SK-N-SH (cell line): ENCODE data around the gene POLL. TPM values are rescaled to one million over a fixed set of nuclear protein-coding genes. Genes with fewer than 3 reads are reported as not detected.

ENCODE experiments used
- CTCF ChIA-PET: fragments of 300-600, 350-600 bp; formaldehyde crosslinking; extraction: SDS; loops from one replicate; lab custom pipeline; 2021; lab: Yijun Ruan, JAX
- POLR2A ChIA-PET: fragments of 350-600 bp; sonication (Branson Sonifier 250); formaldehyde crosslinking; extraction: SDS; loops from one replicate; lab custom pipeline; 2020; ENCODE audit warnings: antibody characterized with exemption, inconsistent platforms; lab: Yijun Ruan, JAX
- DNase-seq: peaks from one replicate; pipeline ENCODE4 v3.0.0; 2012
- H2AFZ ChIP-seq: fragments of 200-600 bp; sonication (generic); 2 replicates; pipeline ENCODE4 v1.8.1; 2016; ENCODE audit warnings: antibody characterized with exemption, mild to moderate bottlenecking, low read depth
- H3F3A ChIP-seq: fragments of 200-600 bp; sonication (generic); replicated peaks from 2 replicates; pipeline ENCODE3; 2016; ENCODE audit warnings: antibody characterized with exemption, mild to moderate bottlenecking; ENCODE audit not compliant: insufficient read depth
- H3K27ac ChIP-seq, 2 experiments: fragments of 200-500 bp in 1 of 2; fragments of 200-600 bp in 1 of 2; sonication (Bioruptor generic) in 1 of 2; sonication (generic), shearing (Covaris generic) in 1 of 2; 2 replicates each; pipeline versions ENCODE4 v1.5.1 to v1.6.1; 2014 to 2016; ENCODE audit warnings: low read depth in 2 of 2, inconsistent platforms in 1 of 2, low read length in 1 of 2, mild to moderate bottlenecking in 1 of 2, mixed read lengths in 1 of 2
- H3K27me3 ChIP-seq: fragments of 200-600 bp; sonication (generic), shearing (Covaris generic); 2 replicates; pipeline ENCODE4 v1.6.1; 2016; ENCODE audit warnings: mixed run types; ENCODE audit not compliant: insufficient read depth
- H3K36me3 ChIP-seq, 2 experiments: fragments of 200-500 bp in 1 of 2; fragments of 200-600 bp in 1 of 2; sonication (Bioruptor generic) in 1 of 2; sonication (generic) in 1 of 2; replicated peaks in 1 of 2; 2 replicates each; pipeline versions ENCODE3 to v1.5.1; 2014 to 2016; ENCODE audit warnings: low read length in 1 of 2, mild to moderate bottlenecking in 1 of 2; ENCODE audit not compliant: insufficient read depth in 2 of 2, control insufficient read depth in 1 of 2
- H3K4me1 ChIP-seq, 2 experiments: fragments of 200-500 bp in 1 of 2; fragments of 200-600 bp in 1 of 2; sonication (Bioruptor generic) in 1 of 2; sonication (generic), shearing (Covaris generic) in 1 of 2; 2 replicates each; pipeline versions ENCODE4 v1.5.1 to v1.6.1; 2014 to 2016; ENCODE audit warnings: low read depth in 1 of 2, low read length in 1 of 2, mixed run types in 1 of 2; ENCODE audit not compliant: insufficient read depth in 2 of 2, control insufficient read depth in 1 of 2
- H3K4me2 ChIP-seq: fragments of 200-600 bp; sonication (generic), shearing (Covaris generic); 2 replicates; pipeline ENCODE4 v1.6.1; 2017; ENCODE audit warnings: mixed run types
- H3K4me3 ChIP-seq, 2 experiments: fragments of 200-500 bp in 1 of 2; fragments of 200-600 bp in 1 of 2; sonication (Bioruptor generic) in 1 of 2; sonication (generic), shearing (Covaris generic) in 1 of 2; 2 replicates each; pipeline versions ENCODE4 v1.5.1 to v1.8.1; 2014 to 2016; ENCODE audit warnings: low read depth in 2 of 2, inconsistent platforms in 1 of 2, low read length in 1 of 2, mild to moderate bottlenecking in 1 of 2, mixed read lengths in 1 of 2, moderate library complexity in 1 of 2
- H3K79me2 ChIP-seq: fragments of 200-600 bp; sonication (generic); 2 replicates; pipeline ENCODE4 v1.8.1; 2017; ENCODE audit warnings: mild to moderate bottlenecking; ENCODE audit not compliant: insufficient read depth
- H3K9ac ChIP-seq: fragments of 200-600 bp; sonication (generic); 2 replicates; pipeline ENCODE4 v1.6.1; 2017; ENCODE audit warnings: mixed run types
- H3K9me2 ChIP-seq: fragments of 200-600 bp; sonication (generic); 2 replicates; pipeline ENCODE4 v1.6.1; 2017; ENCODE audit warnings: mixed run types
- H3K9me3 ChIP-seq: fragments of 200-600 bp; sonication (generic); 2 replicates; pipeline ENCODE4 v1.6.1; 2017; ENCODE audit warnings: mixed run types, mild to moderate bottlenecking, moderate library complexity
- H4K20me1 ChIP-seq: fragments of 200-600 bp; sonication (generic); 2 replicates; pipeline ENCODE4 v1.6.1; 2017; ENCODE audit warnings: mild to moderate bottlenecking, mixed run types; ENCODE audit not compliant: insufficient read depth
- EZH2phosphoT487 ChIP-seq: fragments of 200-600 bp; sonication (generic); IDR thresholded peaks from 2 replicates; pipeline ENCODE4 v1.6.1; 2017; ENCODE audit warnings: low read depth, mixed run types, mild to moderate bottlenecking, antibody characterized with exemption, moderate library complexity, borderline replicate concordance
- FOXJ3 ChIP-seq: sonication (generic); formaldehyde crosslinking; IDR thresholded peaks from 2 replicates; pipeline ENCODE4 v1.5.1; 2020; ENCODE audit warnings: mild to moderate bottlenecking, missing genetic modification reagents
- GABPA ChIP-seq: IDR thresholded peaks from 2 replicates; pipeline ENCODE4 v1.4.0; 2012; ENCODE audit warnings: low read depth, mild to moderate bottlenecking
- JUND ChIP-seq: IDR thresholded peaks from 2 replicates; pipeline ENCODE4 v1.4.0; 2012
- MAX ChIP-seq: IDR thresholded peaks from 2 replicates; pipeline ENCODE4 v1.4.0; 2012; ENCODE audit warnings: low read depth
- MEF2A ChIP-seq: IDR thresholded peaks from 2 replicates; pipeline ENCODE4 v1.4.0; 2012; ENCODE audit warnings: low read depth, borderline replicate concordance
- MXI1 ChIP-seq: IDR thresholded peaks from 2 replicates; pipeline ENCODE4 v1.6.1; 2012; ENCODE audit warnings: mild to moderate bottlenecking, low read depth, low read length, improper control_type of control experiment
- NFIC ChIP-seq: IDR thresholded peaks from 2 replicates; pipeline ENCODE4 v1.4.0; 2012; ENCODE audit warnings: borderline replicate concordance
- NRF1 ChIP-seq: IDR thresholded peaks from 2 replicates; pipeline ENCODE4 v1.6.1; 2012; ENCODE audit warnings: low read depth, mild to moderate bottlenecking, low read length
- REST ChIP-seq: IDR thresholded peaks from 2 replicates; pipeline ENCODE4 v1.6.1; 2012; ENCODE audit warnings: mild to moderate bottlenecking, low read depth, low read length, moderate library complexity
- TCF12 ChIP-seq: IDR thresholded peaks from 2 replicates; pipeline ENCODE4 v1.4.0; 2012
- TEAD4 ChIP-seq: IDR thresholded peaks from 2 replicates; pipeline ENCODE4 v1.4.0; 2012; ENCODE audit warnings: mild to moderate bottlenecking, borderline replicate concordance; ENCODE audit not compliant: insufficient read depth
- USF2 ChIP-seq: fragments of 150-350 bp; IDR thresholded peaks from 2 replicates; pipeline ENCODE4 v1.6.1; 2017; ENCODE audit warnings: antibody characterized with exemption, low read length, low read depth, borderline replicate concordance
- YY1 ChIP-seq: IDR thresholded peaks from 2 replicates; pipeline ENCODE4 v1.4.0; 2012; ENCODE audit warnings: low read depth, mild to moderate bottlenecking
- ZBTB33 ChIP-seq: IDR thresholded peaks from 2 replicates; pipeline ENCODE4 v1.4.0; 2012; ENCODE audit warnings: low read depth, borderline replicate concordance
- WGBS: methylation state at CpG from one replicate; pipeline ENCODE4 v1.1.6; 2017; ENCODE audit warnings: low lambda C conversion rate; 5-methylcytosine and 5-hydroxymethylcytosine counted together
- polyA plus RNA-seq, 3 experiments: library from polyadenylated mRNA; depleted of rRNA; stranded (reverse); fragments of >200 nt; gene quantifications; 2 replicates each; pipeline ENCODE4 v1.2.3, GENCODE V29; 2012

Gene POLL
- polyA plus RNA-seq, 1 of the 3 experiments (the other 2 are of a cell fraction) = 22.0 TPM

- H3K4me1 ChIP-seq = peaks cover 0 to 54% of the 10 kb centered on the region in 2 experiments; a peak in 1 of 4 replicates
- no peaks in the 10 kb centered on the region for H3F3A ChIP-seq
- H3K4me2 ChIP-seq = no peak overlapping the region
- H2AFZ ChIP-seq = no peak overlapping the region
- H3K9me3 ChIP-seq = no peaks in the 10 kb centered on the region
- 96% methylated on average over 10 of the region's 15 CpGs for WGBS
- H3K27me3 ChIP-seq = no peaks in the 10 kb centered on the region; the same call in 1 of the 2 replicates
- H3K9ac ChIP-seq = no peak overlapping the region
- no peaks in the 10 kb centered on the region for H4K20me1 ChIP-seq
- ChIA-PET CTCF (interaction anchor here (0.7 to 10.1 kb wide), 9 partner anchors 10 to 400 kb away, joined by 3 to 58 read pairs (median 5); no protein-coding TSS in a partner anchor), POLR2A (no interaction called here)
- H3K36me3 ChIP-seq = no peaks in the 10 kb centered on the region
- TF ChIP-seq EZH2phosphoT487 (no peak), USF2 (no peak), TCF12 (no peak), NFIC (no peak), YY1 (no peak), TEAD4 (no peak), GABPA (no peak), MAX (no peak), MXI1 (no peak), REST (no peak), JUND (no peak), FOXJ3 (CRISPR knock-in tag) (no peak), ZBTB33 (no peak), MEF2A (no peak), NRF1 (no peak)
- H3K9me2 ChIP-seq = no peaks in the 10 kb centered on the region
- H3K4me3 ChIP-seq = no peak overlapping the region
- no peaks in the 10 kb centered on the region for H3K79me2 ChIP-seq
- no peak for DNase-seq
- H3K27ac ChIP-seq = no peak overlapping the region; a peak in 1 of 4 replicates
Observed at GRCh38 chr10:101561068-101561915, 26.8 kb downstream of the POLL start.
